Right atrium auricular region (tissue), 2 donors: ENCODE data around the gene KCMF1. TPM values are rescaled to one million over a fixed set of nuclear protein-coding genes. Genes with fewer than 3 reads are reported as not detected.

Experiments used
- DNase-seq: peaks from one replicate; pipeline ENCODE4 v3.0.0-alpha.2; 2019; ENCODE audit warnings: low spot score
- H3K27ac ChIP-seq, 2 donors: fragments of 200-600 bp; sonication (generic); 1 replicate in 1 of 2; 2 replicates in 1 of 2; pipeline ENCODE4 v1.5.1; 2016 to 2019
- H3K27me3 ChIP-seq, 2 donors: fragments of 200-600 bp; sonication (generic); one replicate each; pipeline versions ENCODE4 v1.5.1 to v1.6.0; 2017 to 2019
- H3K36me3 ChIP-seq: fragments of 200-600 bp; sonication (generic); one replicate; pipeline ENCODE4 v1.5.1; 2016
- H3K4me1 ChIP-seq, 2 donors: fragments of 200-600 bp; sonication (generic); one replicate each; pipeline versions ENCODE4 v1.5.1 to v1.6.0; 2017 to 2019
- H3K4me3 ChIP-seq, 2 donors: fragments of 200-600 bp; sonication (generic); 1 replicate in 1 of 2; 2 replicates in 1 of 2; pipeline ENCODE4 v1.5.1; 2017 to 2019; ENCODE audit warnings: mild to moderate bottlenecking in 1 of 2, moderate library complexity in 1 of 2
- H3K9me3 ChIP-seq, 2 donors: fragments of 200-600 bp; sonication (generic); one replicate each; pipeline ENCODE4 v1.5.1; 2019
- total RNA-seq, 2 donors: library from RNA; depleted of rRNA; stranded (reverse); fragments of >200 nt; gene quantifications; one replicate each; pipeline ENCODE4 v1.1.0, GENCODE V29; 2016
- TF ChIP-seq, protein P1 (sequence below), 2 donors: fragments of 200-600 bp; sonication (generic); IDR thresholded peaks; one replicate each; pipeline ENCODE4 v1.5.1; 2019; ENCODE audit warnings: antibody characterized with exemption in 2 of 2

The KCMF1 gene
- total RNA-seq, 2 donors from 2014 or later = 53.1 to 69.5 TPM

DNA sequence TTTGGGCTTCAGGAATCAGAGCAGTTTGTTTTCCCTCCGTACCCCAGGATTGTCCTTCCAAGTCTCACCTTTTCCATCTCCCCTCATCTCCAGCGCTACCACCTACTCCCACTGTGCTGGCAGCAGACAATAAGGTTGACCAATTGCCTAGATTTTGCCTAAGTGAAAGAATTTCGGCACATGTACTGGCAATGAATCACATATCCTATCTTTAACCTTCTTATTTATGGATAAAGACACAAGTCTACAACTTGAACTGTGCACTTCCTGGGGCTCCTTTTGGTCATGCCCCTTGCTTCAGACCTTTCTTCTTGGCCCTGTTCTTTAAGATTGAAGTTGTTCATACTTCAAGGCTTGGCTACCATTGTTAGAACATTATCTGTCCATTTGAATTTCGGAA, 71.4 kb downstream of the KCMF1 start:
- no peak for DNase-seq
- no peaks in the 10 kb centered on the region for H3K9me3 ChIP-seq
- no peak overlapping the region for H3K4me3 ChIP-seq
- peaks cover 27% of the 10 kb centered on the region for H3K36me3 ChIP-seq
- H3K4me1 ChIP-seq = no peaks in the 10 kb centered on the region
- no peak overlapping the region for H3K27ac ChIP-seq
- no peaks in the 10 kb centered on the region for H3K27me3 ChIP-seq
- TF ChIP-seq, protein P1, sequence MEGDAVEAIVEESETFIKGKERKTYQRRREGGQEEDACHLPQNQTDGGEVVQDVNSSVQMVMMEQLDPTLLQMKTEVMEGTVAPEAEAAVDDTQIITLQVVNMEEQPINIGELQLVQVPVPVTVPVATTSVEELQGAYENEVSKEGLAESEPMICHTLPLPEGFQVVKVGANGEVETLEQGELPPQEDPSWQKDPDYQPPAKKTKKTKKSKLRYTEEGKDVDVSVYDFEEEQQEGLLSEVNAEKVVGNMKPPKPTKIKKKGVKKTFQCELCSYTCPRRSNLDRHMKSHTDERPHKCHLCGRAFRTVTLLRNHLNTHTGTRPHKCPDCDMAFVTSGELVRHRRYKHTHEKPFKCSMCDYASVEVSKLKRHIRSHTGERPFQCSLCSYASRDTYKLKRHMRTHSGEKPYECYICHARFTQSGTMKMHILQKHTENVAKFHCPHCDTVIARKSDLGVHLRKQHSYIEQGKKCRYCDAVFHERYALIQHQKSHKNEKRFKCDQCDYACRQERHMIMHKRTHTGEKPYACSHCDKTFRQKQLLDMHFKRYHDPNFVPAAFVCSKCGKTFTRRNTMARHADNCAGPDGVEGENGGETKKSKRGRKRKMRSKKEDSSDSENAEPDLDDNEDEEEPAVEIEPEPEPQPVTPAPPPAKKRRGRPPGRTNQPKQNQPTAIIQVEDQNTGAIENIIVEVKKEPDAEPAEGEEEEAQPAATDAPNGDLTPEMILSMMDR (IDR thresholded peaks at IDR 0.05) = no peak

DNA sequence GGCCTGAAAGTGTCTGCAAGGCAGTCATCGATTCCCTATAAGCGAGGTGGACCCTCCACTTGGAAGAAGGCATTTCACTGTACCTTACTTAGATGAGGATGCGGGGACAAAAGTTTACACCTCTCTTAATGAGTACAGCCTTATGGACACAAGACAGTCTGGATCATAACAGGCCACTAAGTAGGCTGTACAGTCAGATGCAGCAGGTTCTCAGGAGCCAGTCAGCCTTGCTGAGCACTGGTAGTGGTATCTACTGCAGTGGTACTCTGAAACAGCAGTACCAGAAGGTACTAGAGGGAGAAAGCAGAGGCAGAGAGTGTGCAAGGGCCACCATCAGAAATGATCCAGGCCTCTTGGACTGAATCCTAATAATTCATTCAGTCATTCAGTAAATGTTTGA, 77.6 kb downstream of the KCMF1 start:
- Histone ChIP-seq H3K9me3 (no peaks in the 10 kb centered on the region), H3K4me3 (no peak overlapping the region), H3K4me1 (no peaks in the 10 kb centered on the region), H3K27ac (no peak overlapping the region), H3K27me3 (no peaks in the 10 kb centered on the region), H3K36me3 (peaks cover 51% of the 10 kb centered on the region)
- DNase-seq = no peak
- TF ChIP-seq, protein P1 (IDR thresholded peaks at IDR 0.05) = no peak

DNA sequence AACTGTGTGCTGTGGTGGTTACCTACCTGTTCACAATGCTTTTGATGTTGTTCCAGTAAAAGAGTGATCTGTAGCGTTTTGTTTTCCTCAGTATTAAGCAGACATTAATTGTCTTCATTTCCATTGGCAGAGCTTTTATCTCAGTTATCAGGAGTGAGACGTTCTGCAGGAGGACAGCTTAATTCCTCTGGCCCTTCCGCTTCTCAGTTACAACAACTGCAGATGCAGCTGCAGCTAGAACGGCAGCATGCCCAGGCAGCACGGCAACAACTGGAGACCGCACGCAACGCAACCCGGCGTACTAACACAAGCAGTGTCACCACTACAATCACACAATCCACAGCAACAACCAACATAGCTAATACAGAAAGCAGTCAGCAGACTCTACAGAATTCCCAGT, 78.3 kb downstream of the KCMF1 start:
- TF ChIP-seq, protein P1 (IDR thresholded peaks at IDR 0.05) = no peak
- no peak for DNase-seq
- H3K27ac ChIP-seq = no peak overlapping the region
- peaks cover 48% of the 10 kb centered on the region for H3K36me3 ChIP-seq
- no peaks in the 10 kb centered on the region for H3K9me3 ChIP-seq
- no peaks in the 10 kb centered on the region for H3K27me3 ChIP-seq
- no peaks in the 10 kb centered on the region for H3K4me1 ChIP-seq
- H3K4me3 ChIP-seq = no peak overlapping the region

DNA sequence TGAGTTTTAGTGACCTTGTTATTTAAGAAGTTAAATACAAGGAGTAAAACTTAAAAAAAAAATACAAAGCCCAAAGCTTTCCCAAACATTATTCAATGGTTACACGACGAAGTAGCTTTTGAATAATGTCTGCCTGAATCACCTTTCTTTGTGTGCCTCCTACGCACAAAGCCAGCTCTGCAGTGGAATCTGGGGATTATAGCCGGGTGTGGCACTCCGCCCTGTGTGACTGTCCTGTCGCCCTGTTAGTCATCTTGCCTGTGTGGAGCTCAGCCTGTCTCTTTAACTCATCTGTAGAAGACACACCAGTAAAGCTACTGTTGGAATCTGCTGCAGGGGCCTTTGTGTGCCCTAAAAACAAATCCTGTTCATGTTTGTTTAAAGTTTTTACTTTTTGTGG, 82.8 kb downstream of the KCMF1 start:
- Histone ChIP-seq H3K4me1 (no peaks in the 10 kb centered on the region), H3K27ac (no peak overlapping the region), H3K9me3 (no peaks in the 10 kb centered on the region), H3K36me3 (peaks cover 33% of the 10 kb centered on the region), H3K27me3 (no peaks in the 10 kb centered on the region), H3K4me3 (no peak overlapping the region)
- TF ChIP-seq, protein P1 (IDR thresholded peaks at IDR 0.05) = no peak
- DNase-seq = no peak

DNA sequence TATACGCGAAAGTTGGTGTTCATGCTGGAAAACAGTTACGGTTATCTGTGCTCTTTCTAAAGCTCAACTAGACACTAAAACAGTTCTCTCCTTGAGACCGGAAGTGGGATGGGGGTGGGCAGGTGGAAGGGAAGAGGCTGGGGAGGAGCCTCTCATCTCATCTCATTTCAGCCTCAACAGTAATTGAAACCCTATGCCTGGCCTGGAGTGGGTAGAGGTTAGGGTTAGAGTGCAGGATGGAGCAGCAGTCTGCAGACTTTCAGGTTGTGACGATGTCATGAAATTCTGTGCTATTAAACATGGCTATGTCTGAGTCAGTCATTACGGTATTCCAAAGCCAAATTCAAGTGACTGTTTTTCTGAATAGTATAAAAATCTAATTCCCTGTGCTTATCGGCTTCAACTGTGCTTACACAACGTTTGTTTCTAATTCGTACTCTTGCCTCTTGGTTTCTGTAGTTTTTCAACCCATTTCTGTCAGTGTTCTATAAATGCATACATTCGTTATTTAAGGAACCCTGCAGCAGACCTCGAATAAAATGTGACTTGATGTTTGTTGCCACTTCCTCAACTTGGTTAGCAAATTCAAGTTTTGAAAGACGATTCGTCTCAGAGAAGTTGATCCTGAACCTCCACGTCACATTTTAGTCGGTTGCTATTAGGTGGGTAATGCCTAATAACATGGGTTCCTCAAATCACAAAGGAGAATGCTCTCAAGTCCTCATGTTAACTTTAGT, 86.4 kb downstream of the KCMF1 start:
- DNase-seq = no peak
- H3K9me3 ChIP-seq = no peaks in the 10 kb centered on the region
- H3K36me3 ChIP-seq = peaks cover 16% of the 10 kb centered on the region
- H3K27ac ChIP-seq = no peak overlapping the region
- no peaks in the 10 kb centered on the region for H3K4me1 ChIP-seq
- TF ChIP-seq, protein P1 (IDR thresholded peaks at IDR 0.05) = no peak
- no peaks in the 10 kb centered on the region for H3K27me3 ChIP-seq
- H3K4me3 ChIP-seq = no peak overlapping the region

DNA sequence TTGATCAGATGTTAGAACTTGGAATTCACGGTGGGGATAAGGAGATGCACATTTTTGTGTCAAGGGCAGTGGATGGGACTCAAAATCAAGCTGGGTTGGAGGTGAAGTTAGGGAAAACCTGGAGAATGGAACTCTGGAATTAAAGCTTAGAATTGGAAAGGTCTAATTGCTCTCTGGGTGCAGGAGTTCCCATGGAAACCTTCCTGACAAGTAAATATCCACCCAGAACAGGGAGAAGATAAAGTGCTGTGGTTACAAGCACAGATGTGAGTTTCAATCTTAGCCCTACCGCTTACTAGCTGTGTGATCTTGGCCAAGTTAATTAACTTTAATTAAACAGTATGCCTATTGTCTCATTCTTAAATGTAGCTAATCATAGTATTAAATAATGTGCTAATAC, 90.9 kb downstream of the KCMF1 start:
- H3K4me1 ChIP-seq = no peaks in the 10 kb centered on the region
- TF ChIP-seq, protein P1 (IDR thresholded peaks at IDR 0.05) = no peak

More for the DNA sequence above, 90.9 kb downstream of the KCMF1 start:
- no peaks in the 10 kb centered on the region for H3K27me3 ChIP-seq
- DNase-seq = no peak
- no peaks in the 10 kb centered on the region for H3K36me3 ChIP-seq
- no peaks in the 10 kb centered on the region for H3K9me3 ChIP-seq
- no peak overlapping the region for H3K27ac ChIP-seq
- no peak overlapping the region for H3K4me3 ChIP-seq
